ENCODE measurements around the gene PLXNA2. TPM values are rescaled to one million over a fixed set of nuclear protein-coding genes. Genes with fewer than 3 reads are reported as not detected.

Gene PLXNA2
- 1 to 10 TPM; 1.1 to 1.2 TPM for total RNA-seq

- Mint-ChIP-seq H3K4me1 (peaks cover 14% of the 10 kb centered on the region), H3K4me3 (peak within 1 kb of the TSS; percentile 71), H3K27me3 (peaks cover 51% of the 10 kb centered on the region), H3K9me3 (no peaks in the 10 kb centered on the region), H3K27ac (peak within 1 kb of the TSS; percentile 57), H3K36me3 (ENCODE audit: low read depth) (no peaks in the 10 kb centered on the region)
- DNase-seq: peak; percentile 68
- ChIA-PET CTCF (interaction anchor here (0.7 to 3.1 kb wide), 13 partner anchors 11 to 222 kb away, joined by 3 to 28 read pairs (median 4); no protein-coding TSS in a partner anchor), POLR2A (no interaction called here)
Observed at GRCh38 chr1:208243967-208244916, at the start of gene PLXNA2. PLXNA2 (minus strand) TSS chr1:208244384; CDS start chr1:208217922, 26,462 bp downstream.

GRCh38 chr1:208292908-208293307 lies 48.7 kb upstream of the PLXNA2 start:
- Mint-ChIP-seq H3K4me1 (no peaks in the 10 kb centered on the region), H3K27me3 (peaks cover 16% of the 10 kb centered on the region), H3K36me3 (ENCODE audit: low read depth) (no peaks in the 10 kb centered on the region), H3K9me3 (no peaks in the 10 kb centered on the region), H3K4me3 (no peak overlapping the region), H3K27ac (no peak overlapping the region)
- no peak for DNase-seq
- ChIA-PET POLR2A (no interaction called here), CTCF (interaction anchor here (0.7 kb wide), 1 partner anchor 488 kb away, joined by 3 read pairs; no protein-coding TSS in a partner anchor)

- Mint-ChIP-seq H3K4me3 (no peak overlapping the region), H3K27ac (no peak overlapping the region), H3K9me3 (no peaks in the 10 kb centered on the region), H3K36me3 (ENCODE audit: low read depth) (no peaks in the 10 kb centered on the region), H3K27me3 (peaks cover 13% of the 10 kb centered on the region), H3K4me1 (no peaks in the 10 kb centered on the region)
- ChIA-PET CTCF (interaction anchor here (0.8 kb wide), 1 partner anchor 13 kb away, joined by 3 read pairs; no protein-coding TSS in a partner anchor), POLR2A (no interaction called here)
- DNase-seq: no peak
Observed at GRCh38 chr1:208291923-208292711, 47.9 kb upstream of the PLXNA2 start.

GRCh38 chr1:208291129-208291528 lies 46.9 kb upstream of the PLXNA2 start:
- H3K36me3 Mint-ChIP-seq (ENCODE audit: low read depth): no peaks in the 10 kb centered on the region
- POLR2A ChIA-PET: no interaction called here
- no peak overlapping the region for H3K27ac Mint-ChIP-seq
- peaks cover 13% of the 10 kb centered on the region for H3K27me3 Mint-ChIP-seq
- no peaks in the 10 kb centered on the region for H3K4me1 Mint-ChIP-seq
- DNase-seq: no peak
- CTCF ChIA-PET: interaction anchor here (0.6 kb wide), 2 partner anchors 56 to 204 kb away, joined by 5 to 7 read pairs; no protein-coding TSS in a partner anchor
- no peak overlapping the region for H3K4me3 Mint-ChIP-seq
- H3K9me3 Mint-ChIP-seq: no peaks in the 10 kb centered on the region

GRCh38 chr1:208289716-208290115 lies 45.5 kb upstream of the PLXNA2 start:
- no peak for DNase-seq
- Mint-ChIP-seq H3K4me3 (no peak overlapping the region), H3K27me3 (peaks cover 13% of the 10 kb centered on the region), H3K9me3 (no peaks in the 10 kb centered on the region), H3K4me1 (no peaks in the 10 kb centered on the region), H3K36me3 (ENCODE audit: low read depth) (no peaks in the 10 kb centered on the region), H3K27ac (no peak overlapping the region)
- CTCF ChIA-PET: no interaction called here
- POLR2A ChIA-PET: no interaction called here

- ChIA-PET CTCF (no interaction called here), POLR2A (no interaction called here)
- Mint-ChIP-seq H3K9me3 (no peaks in the 10 kb centered on the region), H3K36me3 (ENCODE audit: low read depth) (no peaks in the 10 kb centered on the region), H3K27me3 (peaks cover 10% of the 10 kb centered on the region), H3K27ac (no peak overlapping the region), H3K4me1 (no peaks in the 10 kb centered on the region), H3K4me3 (no peak overlapping the region)
- no peak for DNase-seq
Observed at GRCh38 chr1:208288495-208288894, 44.3 kb upstream of the PLXNA2 start.

GRCh38 chr1:208280681-208281450 lies 36.7 kb upstream of the PLXNA2 start:
- DNase-seq: no peak
- CTCF ChIA-PET: no interaction called here
- H3K27ac Mint-ChIP-seq: no peak overlapping the region
- H3K36me3 Mint-ChIP-seq (ENCODE audit: low read depth): no peaks in the 10 kb centered on the region
- peaks cover 28% of the 10 kb centered on the region for H3K27me3 Mint-ChIP-seq
- H3K9me3 Mint-ChIP-seq: no peaks in the 10 kb centered on the region
- POLR2A ChIA-PET: no interaction called here
- H3K4me3 Mint-ChIP-seq: no peak overlapping the region
- no peaks in the 10 kb centered on the region for H3K4me1 Mint-ChIP-seq

- Mint-ChIP-seq H3K27ac (no peak overlapping the region), H3K36me3 (ENCODE audit: low read depth) (no peaks in the 10 kb centered on the region), H3K9me3 (no peaks in the 10 kb centered on the region), H3K4me3 (no peak overlapping the region), H3K27me3 (peaks cover 30% of the 10 kb centered on the region), H3K4me1 (no peaks in the 10 kb centered on the region)
- ChIA-PET POLR2A (no interaction called here), CTCF (no interaction called here)
- DNase-seq: no peak
Observed at GRCh38 chr1:208279826-208280588, 35.8 kb upstream of the PLXNA2 start.

- no peak for DNase-seq
- Mint-ChIP-seq H3K27ac (no peak overlapping the region), H3K9me3 (no peaks in the 10 kb centered on the region), H3K27me3 (peaks cover 30% of the 10 kb centered on the region), H3K4me1 (no peaks in the 10 kb centered on the region), H3K36me3 (ENCODE audit: low read depth) (no peaks in the 10 kb centered on the region), H3K4me3 (no peak overlapping the region)
- CTCF ChIA-PET: interaction anchor here (1.0 kb wide), 1 partner anchor 13 kb away, joined by 3 read pairs; no protein-coding TSS in a partner anchor
- POLR2A ChIA-PET: no interaction called here
Observed at GRCh38 chr1:208278638-208279037, 34.5 kb upstream of the PLXNA2 start.

- no peak for DNase-seq
- ChIA-PET POLR2A (no interaction called here), CTCF (no interaction called here)
- no peak overlapping the region for H3K27ac Mint-ChIP-seq
- H3K4me3 Mint-ChIP-seq: no peak overlapping the region
- no peaks in the 10 kb centered on the region for H3K4me1 Mint-ChIP-seq
- no peaks in the 10 kb centered on the region for H3K36me3 Mint-ChIP-seq (ENCODE audit: low read depth)
- no peaks in the 10 kb centered on the region for H3K9me3 Mint-ChIP-seq
- peaks cover 31% of the 10 kb centered on the region for H3K27me3 Mint-ChIP-seq
Observed at GRCh38 chr1:208276757-208277435, 32.7 kb upstream of the PLXNA2 start.

GRCh38 chr1:208275083-208275482 lies 30.9 kb upstream of the PLXNA2 start:
- POLR2A ChIA-PET: no interaction called here
- peaks cover 34% of the 10 kb centered on the region for H3K27me3 Mint-ChIP-seq

More at GRCh38 chr1:208275083-208275482, 30.9 kb upstream of the PLXNA2 start:
- no peak overlapping the region for H3K4me3 Mint-ChIP-seq
- no peaks in the 10 kb centered on the region for H3K9me3 Mint-ChIP-seq
- no peak overlapping the region for H3K27ac Mint-ChIP-seq
- CTCF ChIA-PET: no interaction called here
- no peaks in the 10 kb centered on the region for H3K4me1 Mint-ChIP-seq
- no peaks in the 10 kb centered on the region for H3K36me3 Mint-ChIP-seq (ENCODE audit: low read depth)
- DNase-seq: no peak
